ENCODE measurements around the gene STXBP5.

GRCh38 chr6:147164761-147165160 lies 39.5 kb upstream of the STXBP5 start:
- TF ChIP-seq EZH2 (IDR thresholded peaks at IDR 0.05; ENCODE audit: insufficient read depth, poor library complexity, severe bottlenecking) (no peak), EZH2phosphoT487 (IDR thresholded peaks at IDR 0.05; ENCODE audit: insufficient read depth, low read depth) (no peak)

Measured in GM23248 (cell line).